GM12872 (cell line): Measurements from ENCODE around the gene VAT1L.

Experiments
- CTCF ChIP-seq: IDR thresholded peaks from 3 replicates; pipeline ENCODE4 v1.5.1; 2011; ENCODE audit warnings: low read depth, mild to moderate bottlenecking, low read length, moderate library complexity; ENCODE audit not compliant: insufficient read depth

VAT1L gene

GRCh38 chr16:77849646-77850258, 61.4 kb downstream of the VAT1L start:
- TF ChIP-seq CTCF, result no peak

GRCh38 chr16:77850636-77851333, 62.4 kb downstream of the VAT1L start:
- TF ChIP-seq CTCF, result no peak

- no peak for TF ChIP-seq CTCF
Measured at GRCh38 chr16:77853161-77853560, 64.8 kb downstream of the VAT1L start.

- TF ChIP-seq CTCF, result no peak
Measured at GRCh38 chr16:77856438-77857160, 68.2 kb downstream of the VAT1L start.

GRCh38 chr16:77858060-77858459, 69.7 kb downstream of the VAT1L start:
- no peak for TF ChIP-seq CTCF

- no peak for TF ChIP-seq CTCF
Measured at GRCh38 chr16:77859493-77860232, 71.3 kb downstream of the VAT1L start.

- no peak for TF ChIP-seq CTCF
Measured at GRCh38 chr16:77860953-77861352, 72.6 kb downstream of the VAT1L start.
